GM04504 (cell line): ENCODE data around the gene CADPS.

Experiments used
- DNase-seq: peaks from one replicate; pipeline ENCODE4 v3.0.0-alpha.2; 2012; ENCODE audit warnings: low read depth

Gene CADPS

DNA sequence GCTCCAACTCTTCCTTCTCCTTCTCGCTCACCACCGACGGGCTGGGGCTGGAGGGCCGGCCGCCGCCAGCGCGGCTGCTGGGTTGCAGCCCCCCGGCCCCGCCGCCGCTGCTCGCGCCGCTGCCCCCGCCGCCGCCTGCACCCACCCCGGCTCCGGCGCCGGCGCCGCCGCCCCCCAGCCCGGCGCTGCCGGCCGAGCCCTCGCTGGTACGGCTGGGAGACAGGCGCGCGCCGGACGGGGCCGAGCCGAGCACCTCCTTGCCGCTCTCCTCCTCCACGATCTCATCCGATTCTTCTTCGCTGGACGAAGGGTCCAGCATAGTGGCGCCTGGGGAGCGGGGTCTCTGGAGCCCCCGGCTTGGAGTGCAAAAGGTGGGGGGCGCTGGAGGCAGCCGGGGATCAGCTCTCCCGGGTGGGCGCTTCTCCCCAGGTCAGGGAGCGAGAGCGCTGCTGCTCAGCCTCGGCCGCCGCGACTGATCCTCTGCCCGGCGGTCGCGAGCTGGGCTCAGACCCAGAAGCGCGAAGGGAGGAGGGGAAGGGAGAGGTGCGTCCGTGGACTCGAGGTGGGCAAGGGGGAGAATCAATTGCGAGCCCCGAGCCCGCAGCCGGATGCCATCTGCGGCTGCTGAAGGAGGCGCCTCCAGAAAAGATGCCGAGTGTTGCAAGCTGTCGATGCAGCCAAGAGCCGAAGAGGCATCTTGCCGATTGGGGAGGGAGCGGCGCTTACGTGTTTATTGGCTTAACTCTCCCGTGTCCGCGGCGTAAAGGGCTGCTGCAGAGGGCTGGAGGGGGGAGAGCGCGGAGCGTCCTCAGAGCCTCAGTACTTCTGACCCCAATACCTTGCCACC is at the start of gene CADPS:
Gene CADPS, minus strand, starts transcription at position 706 of the 847 bp plus-strand sequence. Its CDS starts 387 bp downstream, at position 319.
- no peak for DNase-seq

DNA sequence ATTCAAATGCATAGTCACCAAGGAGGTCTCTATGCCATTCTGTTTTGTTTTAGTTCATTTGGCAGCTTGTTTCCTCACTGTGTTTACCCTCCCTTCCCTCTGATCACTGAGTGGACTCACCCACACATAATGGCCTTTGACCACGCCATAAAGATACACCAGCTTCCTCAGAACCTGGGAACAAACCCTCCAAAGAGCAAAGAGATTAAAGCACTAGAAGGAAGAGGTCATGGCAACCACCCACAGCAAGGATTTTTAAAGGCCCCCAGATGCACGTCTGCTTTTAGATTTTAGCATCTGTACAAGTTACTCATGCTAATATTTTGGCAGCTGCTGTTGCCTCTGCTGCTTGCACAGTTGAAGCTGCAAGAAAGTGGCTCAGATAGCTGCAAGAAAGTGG is 47.9 kb upstream of the CADPS start:
- DNase-seq: no peak

DNA sequence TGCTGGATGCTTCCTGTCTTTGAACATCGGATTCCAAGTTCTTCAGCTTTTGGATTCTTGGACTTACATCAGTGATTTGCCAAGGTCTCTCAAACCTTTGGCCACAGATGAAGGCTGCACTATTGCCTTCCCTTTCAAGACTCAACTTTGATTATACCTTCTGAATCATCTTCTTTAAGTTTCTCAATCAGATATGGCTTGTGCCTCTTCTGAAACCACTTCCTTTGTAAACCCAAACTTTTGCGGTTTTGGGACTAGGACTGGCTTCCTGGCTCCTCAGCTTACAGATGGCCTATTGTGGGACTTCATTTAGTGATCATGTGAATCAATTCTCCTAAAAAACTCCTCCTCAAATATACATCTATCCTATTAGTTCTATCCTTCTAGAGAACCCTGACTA is 47.1 kb upstream of the CADPS start:
- DNase-seq: peak; percentile 3

DNA sequence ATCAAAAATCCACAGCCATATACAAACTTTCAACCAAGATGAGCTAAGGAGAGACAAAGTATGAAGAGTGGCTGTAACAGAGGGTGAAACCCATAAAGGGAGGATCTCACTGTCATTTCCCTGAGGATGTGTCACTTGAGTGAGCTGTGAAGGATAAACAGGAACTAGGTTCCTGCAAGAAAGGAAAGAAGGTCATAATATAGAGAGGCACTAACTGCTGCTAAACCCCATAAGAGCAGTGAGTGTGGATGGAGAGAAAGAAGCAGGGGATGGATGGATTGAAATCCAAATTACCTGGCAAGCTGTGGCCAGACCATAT is 45.2 kb upstream of the CADPS start:
- no peak for DNase-seq

DNA sequence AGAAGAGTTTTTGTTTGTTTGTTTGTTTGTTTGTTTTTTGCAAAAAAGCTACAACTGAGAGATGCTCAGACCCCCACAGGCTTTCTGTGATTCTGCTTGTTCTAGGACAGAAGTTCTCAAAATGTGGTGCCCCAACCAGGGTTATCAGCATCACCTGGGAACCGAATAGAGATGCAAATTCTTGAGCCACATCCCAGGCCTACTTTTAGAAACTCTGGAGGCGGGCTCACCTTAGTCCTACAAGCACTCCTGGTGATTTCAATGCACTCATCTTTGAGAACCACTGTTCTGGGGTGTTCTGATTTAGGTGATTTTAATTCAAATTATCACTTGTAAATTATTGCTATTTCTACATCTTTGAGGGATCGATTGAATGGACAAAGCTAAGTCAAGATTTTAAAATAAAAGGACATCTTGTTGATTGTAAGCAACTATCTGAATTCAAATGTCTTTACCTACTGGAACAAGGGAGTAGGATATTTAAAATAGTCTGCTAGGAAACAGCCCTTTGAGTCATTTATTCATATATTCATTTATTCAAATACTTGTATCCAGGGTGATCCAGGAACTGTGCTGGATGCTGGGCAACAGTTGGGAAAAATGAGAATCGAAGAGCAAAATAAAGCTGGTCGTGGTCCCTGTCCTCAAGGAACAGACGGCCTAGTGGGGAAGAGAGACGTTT is 44.7 kb upstream of the CADPS start:
- DNase-seq: no peak

DNA sequence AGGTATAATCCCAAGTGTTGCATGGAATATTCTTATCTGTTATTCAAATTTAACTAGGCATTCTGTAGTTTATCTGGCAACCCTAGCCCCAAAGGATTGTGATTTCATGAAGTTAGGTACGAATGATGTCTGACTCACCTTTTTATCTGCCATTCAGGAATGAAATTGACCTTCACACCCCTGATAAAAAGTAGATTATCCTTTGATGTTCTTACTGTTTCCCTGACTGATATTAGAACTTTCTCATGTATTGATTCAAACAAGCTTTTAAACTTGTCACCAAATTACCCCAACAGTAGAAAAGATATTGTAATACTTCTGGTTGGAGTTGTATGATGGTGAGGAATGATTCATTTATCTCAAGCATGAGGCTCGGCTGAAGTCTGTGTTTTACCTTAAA is 43.6 kb upstream of the CADPS start:
- DNase-seq: no peak

DNA sequence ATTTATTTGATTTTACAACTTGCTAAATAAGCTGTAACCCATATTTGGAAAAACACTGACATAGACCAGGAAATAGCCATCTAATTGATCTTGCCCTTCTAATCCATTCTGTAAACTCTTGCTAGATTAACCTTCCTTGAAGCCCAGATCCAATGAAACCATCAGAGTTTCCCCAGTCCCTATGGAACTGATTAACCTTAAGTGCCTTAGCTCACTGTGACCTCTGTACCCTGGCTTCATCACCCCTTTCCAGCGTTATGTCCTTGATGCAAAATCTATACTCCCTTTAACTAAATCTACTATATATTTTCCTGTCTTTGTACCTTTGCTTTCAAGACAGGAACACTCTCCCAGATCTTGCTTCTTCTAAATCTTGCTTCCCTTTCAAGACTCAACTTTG is 42.9 kb upstream of the CADPS start:
- no peak for DNase-seq

DNA sequence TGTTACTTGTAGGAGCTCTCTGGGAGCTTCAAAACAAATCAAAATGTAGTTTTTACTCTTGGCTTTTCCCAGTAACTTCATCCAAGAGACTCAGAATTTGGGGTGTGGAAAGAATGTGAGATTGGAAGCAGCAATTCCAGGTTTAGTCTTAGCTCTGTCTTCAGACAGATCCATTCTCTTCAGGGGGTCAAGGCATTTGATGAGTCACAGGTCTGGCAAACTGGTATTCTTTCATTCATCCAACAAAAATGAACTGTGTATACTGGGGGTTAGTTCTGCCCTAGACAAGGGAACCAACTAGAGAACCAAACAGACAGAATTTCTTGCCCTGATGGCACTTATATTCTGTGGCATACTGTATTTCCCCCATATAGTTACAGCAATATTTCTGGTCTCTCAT is 36.3 kb upstream of the CADPS start:
- no peak for DNase-seq

DNA sequence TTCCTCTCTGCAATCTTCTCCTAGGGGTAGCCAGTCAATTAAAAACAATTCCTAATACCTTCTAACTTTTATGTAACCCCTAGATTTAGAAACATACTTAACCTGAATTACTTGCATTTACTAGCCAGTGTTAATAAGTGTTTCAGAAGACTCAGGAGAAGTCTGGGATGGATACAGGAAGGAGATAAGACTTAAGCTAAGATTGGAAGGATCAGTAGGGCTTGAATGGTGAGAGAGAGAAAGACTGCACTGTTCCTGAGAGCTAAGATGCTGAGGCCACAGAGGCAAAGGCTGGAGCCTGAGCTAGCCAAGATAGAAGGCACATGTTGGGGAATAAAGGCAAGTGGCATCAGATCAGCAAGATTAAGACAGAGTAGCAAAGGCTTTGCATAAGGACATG is 30.1 kb upstream of the CADPS start:
- no peak for DNase-seq

DNA sequence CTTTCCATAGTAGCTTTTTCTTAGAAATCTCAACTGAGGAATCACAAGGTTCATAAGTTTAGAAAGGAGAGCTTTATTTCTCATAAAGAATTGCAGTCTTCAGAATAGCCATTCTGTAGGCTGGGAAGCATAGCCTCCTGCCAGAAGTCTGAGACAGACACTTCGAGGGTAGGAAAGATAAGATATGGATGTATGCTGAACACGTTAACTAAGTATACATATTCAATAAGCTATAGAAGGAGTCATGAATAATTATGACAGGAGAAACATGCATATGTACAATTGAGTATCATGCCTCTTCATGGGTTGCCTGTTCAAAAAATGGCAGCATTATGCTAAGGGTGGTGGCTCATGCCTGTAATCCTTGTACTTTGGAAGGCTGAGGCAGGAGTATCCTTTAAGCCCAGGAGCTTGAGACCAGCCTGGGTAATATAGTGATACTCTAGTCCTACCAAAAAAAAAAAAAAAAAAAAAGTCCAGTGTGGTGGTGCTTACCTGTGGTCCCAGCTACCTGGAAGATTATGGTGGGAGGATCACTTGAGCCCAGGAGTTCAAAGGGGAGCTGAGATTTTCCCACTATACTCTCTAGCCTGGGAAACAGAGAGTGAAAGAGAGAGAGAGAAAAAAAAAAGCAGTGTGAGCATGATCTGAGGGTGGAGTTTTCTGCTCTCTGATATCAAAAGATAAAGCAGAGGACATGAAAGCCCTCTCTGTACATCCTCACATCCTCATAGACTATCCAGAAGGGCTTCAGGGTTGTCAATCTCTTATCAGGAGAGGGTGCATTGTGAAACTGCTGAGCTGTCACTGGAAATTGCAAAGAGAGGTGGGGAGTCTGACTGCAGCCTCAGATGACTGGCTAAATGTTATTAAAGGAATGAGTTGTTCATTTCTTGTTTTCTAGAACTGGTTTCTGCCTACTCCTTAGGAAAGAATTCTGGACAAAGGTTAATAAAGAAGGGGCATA is 23.6 kb upstream of the CADPS start:
- DNase-seq: no peak

DNA sequence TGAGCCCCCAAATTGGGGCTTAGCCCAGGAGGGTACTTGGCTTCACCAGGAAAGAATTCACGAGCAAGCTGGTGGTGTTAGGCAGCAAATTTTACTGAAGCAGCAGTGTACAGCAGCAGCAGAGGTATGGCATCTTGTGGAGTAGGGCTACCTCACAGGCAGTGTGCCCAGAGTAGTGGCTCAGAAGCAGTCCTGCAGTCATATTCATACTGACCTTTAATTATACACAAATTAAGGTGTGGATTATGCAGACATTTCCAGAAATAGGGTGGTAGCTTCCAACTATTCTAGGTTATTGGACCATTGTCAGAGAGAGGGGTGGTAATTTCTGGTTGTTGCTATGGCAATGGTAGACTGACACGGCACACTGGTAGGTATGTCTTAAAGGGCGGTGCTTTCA is 20.7 kb upstream of the CADPS start:
- no peak for DNase-seq

DNA sequence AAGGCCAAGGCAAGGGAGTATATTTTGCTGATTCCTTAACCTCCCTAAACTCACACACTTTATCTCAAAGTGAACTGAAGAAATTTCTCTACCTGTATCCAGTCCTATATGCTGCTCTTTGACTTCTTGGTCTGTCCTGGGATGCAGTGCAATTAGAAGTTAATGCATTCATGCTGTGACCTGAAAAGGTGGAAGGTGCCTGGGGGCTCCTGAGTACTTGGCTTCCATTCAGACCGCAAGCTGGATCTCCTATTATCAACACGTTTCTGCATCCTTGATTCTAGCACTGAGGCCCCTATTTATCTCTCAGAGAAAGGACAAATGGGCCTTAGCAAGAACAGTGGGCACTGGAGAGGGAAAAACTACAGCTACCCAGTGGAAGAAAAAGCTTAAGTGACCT is 17.7 kb upstream of the CADPS start:
- no peak for DNase-seq

DNA sequence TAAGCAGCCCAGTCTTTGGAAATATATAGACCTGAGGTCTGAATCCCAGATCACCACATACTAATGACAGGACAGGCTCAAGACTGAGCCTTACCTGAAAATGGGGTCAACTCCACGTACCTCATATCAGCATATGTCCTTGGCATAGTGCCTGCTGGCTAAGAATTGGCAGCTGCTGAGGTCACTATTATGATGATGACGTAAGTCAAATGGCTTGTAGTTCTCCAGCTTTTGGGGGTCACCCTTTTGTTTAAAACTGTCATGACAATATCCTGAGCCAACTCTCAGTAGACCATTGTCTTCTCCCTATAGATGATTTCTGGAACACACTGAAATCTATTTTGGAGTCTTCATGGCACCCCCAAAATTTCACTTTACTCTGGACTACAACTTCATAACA is 16.8 kb upstream of the CADPS start:
- DNase-seq: no peak

DNA sequence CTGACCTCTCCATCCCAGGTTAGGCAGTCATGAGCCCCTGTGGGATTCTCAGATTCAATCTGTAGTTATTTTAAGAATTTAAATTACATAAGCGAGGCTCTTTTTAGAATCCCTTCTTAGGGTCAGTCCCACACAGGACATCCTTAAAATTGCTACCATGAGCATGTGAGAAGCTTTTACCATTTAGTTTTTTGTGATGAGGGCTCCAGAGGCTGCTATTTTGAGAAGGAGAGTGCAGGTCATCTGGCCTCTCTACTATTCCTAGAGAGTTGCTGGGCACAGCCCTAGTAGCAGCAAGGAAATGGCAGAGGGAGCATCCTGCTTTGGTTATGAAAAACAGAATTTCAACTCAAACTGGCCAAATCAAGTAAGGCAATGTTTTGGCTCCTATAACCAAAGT is 13.6 kb upstream of the CADPS start:
- DNase-seq: no peak

DNA sequence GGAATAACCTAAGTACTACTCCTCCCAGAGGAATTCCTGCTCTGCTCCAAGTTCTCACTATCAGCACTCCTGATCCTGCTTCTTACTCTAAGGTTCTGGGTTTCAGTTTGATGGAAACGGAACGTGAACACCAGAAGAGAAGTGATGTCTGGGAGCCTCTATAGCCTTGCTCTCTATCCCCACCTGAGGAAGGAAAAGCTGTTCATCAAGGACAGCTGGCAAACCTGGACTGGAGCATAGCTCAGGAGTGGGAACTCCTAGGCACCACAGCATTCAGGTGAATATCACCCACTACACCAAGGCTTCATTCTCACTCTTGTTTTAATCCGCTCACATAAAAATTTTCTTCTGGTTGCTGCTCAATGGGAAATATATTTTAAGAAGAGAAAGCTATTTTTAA is 13.0 kb upstream of the CADPS start:
- DNase-seq: no peak

DNA sequence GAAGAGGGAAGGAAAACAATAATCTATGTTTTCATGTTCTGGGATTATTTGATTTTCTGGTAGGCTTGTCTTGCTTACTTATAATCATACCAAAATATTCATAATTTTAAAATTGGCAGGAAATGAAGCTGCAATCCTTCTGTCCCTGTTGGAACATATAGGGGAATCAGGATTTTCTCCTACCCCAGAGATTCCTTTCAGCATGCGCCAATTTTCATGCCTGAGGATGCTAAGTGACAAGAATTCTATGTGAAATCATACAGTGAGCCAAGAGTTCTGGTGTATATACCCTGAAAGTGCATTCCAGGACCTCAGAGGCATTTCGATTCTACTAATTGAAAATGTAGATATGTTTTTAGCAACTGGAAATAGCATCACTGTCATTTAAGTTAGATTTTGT is 9.9 kb upstream of the CADPS start:
- DNase-seq: no peak

DNA sequence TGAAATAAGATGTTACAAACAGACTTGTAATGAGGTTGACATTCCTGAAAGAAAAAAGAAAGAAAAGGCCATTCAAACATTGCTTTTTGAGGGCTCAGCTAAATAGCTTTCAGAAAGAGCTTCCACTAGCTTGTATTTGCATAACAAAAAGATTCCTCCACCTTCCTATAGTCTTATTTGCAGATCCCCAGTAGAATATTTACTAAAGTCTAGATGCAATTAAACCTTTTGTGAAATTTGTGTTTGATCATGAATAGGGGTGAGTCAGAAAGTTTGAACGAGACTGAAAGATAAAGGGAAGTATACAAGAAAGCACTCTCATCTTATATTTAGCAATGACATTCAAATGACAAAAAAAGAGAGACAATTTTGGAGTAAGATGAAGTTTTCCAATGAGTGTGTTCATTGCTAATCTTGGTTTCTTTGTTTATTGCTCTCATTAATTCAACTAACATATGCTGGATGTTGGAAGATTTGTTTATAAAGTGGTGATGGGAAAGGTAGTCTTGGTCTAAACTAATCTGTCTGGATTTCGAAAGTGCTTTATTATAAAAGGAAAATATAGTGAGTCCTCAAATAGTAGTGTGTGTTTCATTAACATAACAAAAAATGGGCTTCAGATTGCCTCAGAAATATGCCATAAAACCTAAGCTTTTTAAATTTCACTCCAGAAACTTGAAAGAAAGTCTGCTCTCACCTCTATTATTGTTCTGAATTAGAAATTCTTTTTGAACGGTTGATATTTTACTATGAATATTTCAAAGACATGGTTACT is 9.1 kb upstream of the CADPS start:
- DNase-seq: no peak

DNA sequence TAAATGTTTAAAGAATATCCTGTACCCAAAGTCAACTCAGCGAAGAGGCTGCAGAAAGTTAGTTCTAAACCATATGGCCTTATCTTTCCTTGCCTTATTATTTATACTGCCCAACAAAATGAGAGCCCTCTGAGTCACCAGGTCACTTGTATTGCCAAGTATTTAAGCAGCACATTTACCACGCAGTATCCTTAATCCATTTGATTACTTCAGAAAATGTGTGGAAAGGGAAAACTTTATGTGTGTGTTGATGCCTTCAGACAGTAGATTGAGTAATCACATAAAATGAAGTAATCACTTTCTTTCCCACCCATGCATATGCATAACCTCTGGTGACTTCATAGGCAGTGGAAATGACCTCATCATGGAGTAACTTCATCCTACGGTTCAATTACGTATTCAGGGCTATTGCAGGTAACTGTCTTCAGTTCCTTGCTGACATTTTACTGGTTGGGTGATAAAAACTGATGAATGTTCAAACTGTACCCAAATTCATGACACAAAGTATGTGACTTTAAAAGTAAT is 7.5 kb upstream of the CADPS start:
- no peak for DNase-seq

DNA sequence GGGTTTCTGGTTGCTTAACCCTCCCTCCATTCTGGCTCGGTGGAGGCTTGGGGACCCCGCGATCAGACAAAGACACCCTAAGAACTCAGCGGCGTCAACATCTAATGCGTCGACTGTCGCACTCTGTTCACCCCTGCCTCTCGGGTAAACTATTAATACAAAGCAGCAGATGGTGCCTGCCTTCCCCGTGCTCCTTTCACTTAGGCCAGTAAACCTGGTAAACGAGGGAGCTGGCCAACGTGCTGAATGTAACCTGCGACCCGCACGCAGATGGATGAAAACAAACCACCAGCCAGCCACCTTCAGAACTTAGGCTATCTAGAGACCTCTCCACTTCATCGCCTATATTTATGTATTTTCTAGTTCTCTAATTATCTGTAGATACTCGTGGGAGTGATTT is 848 bp upstream of the CADPS start:
- no peak for DNase-seq

DNA sequence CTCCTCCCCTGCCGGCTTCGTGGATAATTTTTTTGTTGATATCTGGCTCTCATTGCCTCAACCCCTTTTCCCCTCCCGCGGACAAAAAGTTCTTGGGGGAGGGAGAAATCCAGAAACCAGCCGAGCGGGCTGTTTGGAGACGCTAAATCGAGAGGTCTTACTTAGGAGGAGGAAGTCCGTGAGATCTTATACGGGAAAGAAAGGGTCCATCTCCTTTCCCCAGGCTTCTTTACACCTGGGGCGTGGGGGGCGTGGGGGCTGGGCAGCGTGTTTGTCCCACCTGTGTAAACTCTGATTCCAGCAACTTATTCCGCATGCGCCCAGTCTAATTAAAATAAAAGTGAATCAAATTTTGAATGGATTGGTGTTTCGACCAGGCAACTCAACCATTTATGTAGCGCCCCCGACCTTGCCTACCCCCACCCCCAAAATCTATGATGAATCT is 364 bp upstream of the CADPS start:
- DNase-seq: no peak
